ENCODE results near the gene NAPG. TPM values are rescaled to one million over a fixed set of nuclear protein-coding genes. Genes with fewer than 3 reads are reported as not detected.

The NAPG gene
- total RNA-seq, 4 donors from 2014 or later, result 27.1 to 34.7 (median 31.0) TPM

DNA sequence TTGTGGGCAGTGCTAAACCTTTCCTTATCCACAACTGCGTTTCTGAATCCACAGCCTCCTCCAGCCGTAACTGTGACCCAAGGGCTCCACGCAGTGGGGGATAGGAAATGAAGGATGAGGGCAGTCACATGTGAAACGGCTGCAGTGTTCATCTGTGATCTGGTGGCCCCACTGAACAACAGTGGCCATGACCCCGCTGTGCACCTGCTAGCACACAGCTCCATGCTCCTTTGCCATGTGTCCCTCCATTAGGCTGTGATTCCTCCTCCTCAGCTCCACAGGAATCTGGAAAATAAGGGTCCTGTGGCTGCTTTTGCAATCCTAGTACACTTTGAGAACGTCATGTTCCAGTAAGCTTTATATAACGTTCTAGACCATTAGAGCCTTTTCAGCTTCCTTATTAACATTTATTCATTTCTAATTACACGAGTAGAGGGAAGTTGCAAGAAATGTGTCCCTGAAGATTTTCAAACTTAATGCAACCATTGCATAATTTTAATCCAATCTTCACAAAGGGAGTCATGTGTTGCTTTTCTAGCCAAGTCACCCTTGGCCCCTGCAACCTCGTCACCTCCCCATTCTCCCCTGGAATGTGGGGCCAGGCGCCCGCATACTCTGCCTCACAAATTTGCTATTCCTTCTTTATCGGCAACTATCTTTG is 7.1 kb upstream of the NAPG start:
- H3K4me1 ChIP-seq, result peaks cover 0 to 53% (median 29%) of the 10 kb centered on the region in 3 donors
- WGBS, 2 donors, result 46 to 55% methylated on average over 12 of the region's 12 CpGs
- no peaks in the 10 kb centered on the region for H3K27me3 ChIP-seq
- H3K36me3 ChIP-seq, result no peaks in the 10 kb centered on the region
- H3K27ac ChIP-seq, result peak overlapping the region; percentile 50 to 81 (median 74)
- no peak for TF ChIP-seq POLR2A (IDR thresholded peaks at IDR 0.05)
- TF ChIP-seq, protein P1, sequence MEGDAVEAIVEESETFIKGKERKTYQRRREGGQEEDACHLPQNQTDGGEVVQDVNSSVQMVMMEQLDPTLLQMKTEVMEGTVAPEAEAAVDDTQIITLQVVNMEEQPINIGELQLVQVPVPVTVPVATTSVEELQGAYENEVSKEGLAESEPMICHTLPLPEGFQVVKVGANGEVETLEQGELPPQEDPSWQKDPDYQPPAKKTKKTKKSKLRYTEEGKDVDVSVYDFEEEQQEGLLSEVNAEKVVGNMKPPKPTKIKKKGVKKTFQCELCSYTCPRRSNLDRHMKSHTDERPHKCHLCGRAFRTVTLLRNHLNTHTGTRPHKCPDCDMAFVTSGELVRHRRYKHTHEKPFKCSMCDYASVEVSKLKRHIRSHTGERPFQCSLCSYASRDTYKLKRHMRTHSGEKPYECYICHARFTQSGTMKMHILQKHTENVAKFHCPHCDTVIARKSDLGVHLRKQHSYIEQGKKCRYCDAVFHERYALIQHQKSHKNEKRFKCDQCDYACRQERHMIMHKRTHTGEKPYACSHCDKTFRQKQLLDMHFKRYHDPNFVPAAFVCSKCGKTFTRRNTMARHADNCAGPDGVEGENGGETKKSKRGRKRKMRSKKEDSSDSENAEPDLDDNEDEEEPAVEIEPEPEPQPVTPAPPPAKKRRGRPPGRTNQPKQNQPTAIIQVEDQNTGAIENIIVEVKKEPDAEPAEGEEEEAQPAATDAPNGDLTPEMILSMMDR (IDR thresholded peaks at IDR 0.05), result peak in 2 of 6 experiments; percentile 12 to 16
- no peak for DNase-seq
- no peaks in the 10 kb centered on the region for H3K9me3 ChIP-seq
- intact Hi-C loops (cut with DNase I), result no loop called here
- no peak overlapping the region for H3K4me3 ChIP-seq

DNA sequence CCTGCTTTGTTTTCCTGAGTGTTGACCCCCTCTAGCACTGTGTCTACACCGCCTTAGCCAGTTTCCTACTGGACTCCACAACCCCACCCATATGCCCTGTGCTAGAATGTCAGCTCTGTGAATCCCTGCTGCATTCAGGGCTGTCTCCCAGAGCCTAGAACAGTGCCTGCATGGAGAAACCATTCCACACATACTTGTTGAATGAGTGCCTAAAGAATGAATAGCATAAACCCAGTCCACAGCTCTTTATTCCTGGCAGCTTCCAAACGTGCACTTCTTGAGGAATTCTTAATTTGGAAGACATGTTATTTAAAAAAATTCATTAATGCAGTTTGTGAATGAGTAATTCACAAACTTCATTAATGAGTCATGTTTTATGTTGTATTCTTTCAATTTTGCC is 6.5 kb upstream of the NAPG start:
- Histone ChIP-seq H3K36me3 (no peaks in the 10 kb centered on the region), H3K27me3 (no peaks in the 10 kb centered on the region), H3K4me1 (peaks cover 0 to 46% (median 23%) of the 10 kb centered on the region in 3 donors), H3K9me3 (no peaks in the 10 kb centered on the region), H3K4me3 (no peak overlapping the region), H3K27ac (peak overlapping the region; percentile 50 to 81 (median 72))
- intact Hi-C loops (cut with DNase I), result no loop called here
- no peak for TF ChIP-seq POLR2A (IDR thresholded peaks at IDR 0.05)
- TF ChIP-seq, protein P1 (IDR thresholded peaks at IDR 0.05), result no peak
- no peak for DNase-seq
- 24 to 50% methylated on average over 2 of the region's 2 CpGs for WGBS, 2 donors

DNA sequence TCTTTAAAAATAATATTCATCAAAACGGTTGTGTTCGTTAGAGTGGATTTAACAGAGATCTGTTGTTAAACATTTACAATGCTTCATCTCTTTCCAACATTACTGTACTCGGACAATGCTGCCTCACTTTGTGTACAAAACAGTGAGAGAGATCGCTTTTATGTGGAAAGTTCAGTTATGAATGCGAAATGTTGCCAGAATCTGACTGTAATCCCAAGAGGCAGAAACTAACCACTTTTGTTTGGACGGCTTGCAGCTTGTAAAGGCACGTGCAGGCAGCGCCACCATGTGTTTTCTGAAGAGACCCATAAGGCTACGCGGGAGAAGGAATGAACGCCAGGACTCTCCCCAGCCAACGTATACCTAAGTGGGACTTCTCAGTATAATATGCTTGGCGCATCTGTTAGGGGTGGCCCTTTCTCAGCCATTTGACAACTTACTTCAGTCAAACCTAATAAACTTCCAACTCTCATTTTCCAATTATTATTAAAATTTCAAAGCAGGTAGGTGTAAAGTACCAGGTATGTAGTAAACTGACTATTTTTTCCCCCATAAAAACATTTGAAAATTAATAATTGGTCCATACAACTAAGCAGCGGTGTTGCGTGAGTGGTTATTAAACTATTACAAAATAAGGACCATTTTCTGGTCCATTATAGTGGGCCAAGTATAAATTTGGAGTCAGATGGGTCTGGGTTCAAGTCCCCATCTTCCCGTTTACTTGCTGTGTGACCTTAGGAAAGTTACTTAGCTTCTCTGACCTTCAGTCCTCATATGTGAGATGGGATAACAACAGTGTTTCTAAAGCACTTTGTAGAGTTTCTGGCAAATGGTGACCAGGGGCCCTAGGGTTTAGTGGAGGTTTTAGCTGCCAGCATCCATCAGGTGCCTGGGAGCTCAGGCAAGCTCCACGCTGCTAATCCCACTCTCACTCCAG is 5.6 kb upstream of the NAPG start:
- peaks cover 0 to 46% (median 24%) of the 10 kb centered on the region in 3 donors for H3K4me1 ChIP-seq
- intact Hi-C loops (cut with DNase I), result no loop called here
- WGBS, 2 donors, result 19% methylated on average over 17 of the region's 17 CpGs
- H3K4me3 ChIP-seq, result peak overlapping the region in 1 of 4 donors; percentile 36
- H3K36me3 ChIP-seq, result no peaks in the 10 kb centered on the region
- H3K27me3 ChIP-seq, result no peaks in the 10 kb centered on the region
- no peak for TF ChIP-seq POLR2A (IDR thresholded peaks at IDR 0.05)
- TF ChIP-seq, protein P1 (IDR thresholded peaks at IDR 0.05), result peak; percentile 43 to 87 (median 78)
- DNase-seq, result no peak
- no peaks in the 10 kb centered on the region for H3K9me3 ChIP-seq
- peak overlapping the region in 3 of 4 donors; percentile 67 to 81 (median 78) for H3K27ac ChIP-seq

DNA sequence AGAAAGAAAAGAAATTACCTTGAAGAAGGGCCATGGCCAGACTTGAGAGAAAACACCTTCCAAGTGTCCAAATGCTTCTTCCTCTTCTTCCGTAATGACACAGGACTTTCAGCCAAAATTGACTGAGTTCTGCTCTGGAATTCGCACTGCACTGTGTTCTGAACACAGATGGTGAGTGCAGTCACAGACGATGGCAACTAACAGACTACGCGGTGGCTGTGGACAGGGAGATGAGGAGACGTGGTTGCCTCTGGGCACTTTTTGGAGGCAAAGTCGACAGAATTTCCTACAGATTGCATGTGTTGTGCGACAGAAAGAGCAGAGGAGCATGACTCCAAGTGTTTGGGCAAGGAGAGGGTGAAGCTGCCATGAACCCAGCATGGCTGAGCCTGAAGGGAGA is 4.3 kb upstream of the NAPG start:
- Histone ChIP-seq H3K36me3 (no peaks in the 10 kb centered on the region), H3K9me3 (no peaks in the 10 kb centered on the region), H3K4me1 (peaks cover 0 to 40% (median 23%) of the 10 kb centered on the region in 3 donors), H3K4me3 (no peak overlapping the region), H3K27me3 (no peaks in the 10 kb centered on the region), H3K27ac (no peak overlapping the region)
- intact Hi-C loops (cut with DNase I), result no loop called here
- WGBS, 2 donors, result 85 to 87% methylated on average over 4 to 8 of the region's 8 CpGs
- no peak for TF ChIP-seq POLR2A (IDR thresholded peaks at IDR 0.05)
- TF ChIP-seq, protein P1 (IDR thresholded peaks at IDR 0.05), result no peak
- no peak for DNase-seq

DNA sequence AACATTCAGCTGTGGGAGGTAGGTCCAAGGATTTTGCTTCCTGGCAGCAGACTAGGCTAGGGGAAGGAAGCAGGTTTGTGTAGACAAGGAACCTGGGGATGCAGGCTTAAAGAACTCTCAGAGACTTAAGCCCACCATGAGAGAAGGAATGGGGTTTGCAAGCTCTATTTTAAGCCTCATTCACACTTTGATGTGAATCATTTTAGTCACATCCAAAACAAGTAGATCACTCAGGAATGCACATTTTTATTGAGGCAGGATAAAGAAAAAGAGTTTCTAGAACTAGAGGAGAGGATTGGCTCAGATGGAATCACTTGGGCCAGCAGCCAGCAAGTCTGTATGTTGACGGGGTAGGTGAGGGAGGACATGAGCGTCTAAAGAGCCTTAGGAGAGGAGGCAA is 3.3 kb upstream of the NAPG start:
- 86 to 96% methylated on average over 2 of the region's 2 CpGs for whole genome bisulfite sequencing, 2 donors
- Histone ChIP-seq H3K4me3 (no peak overlapping the region), H3K27ac (no peak overlapping the region), H3K4me1 (peaks cover 4 to 50% (median 26%) of the 10 kb centered on the region in 3 donors), H3K9me3 (no peaks in the 10 kb centered on the region), H3K27me3 (no peaks in the 10 kb centered on the region), H3K36me3 (no peaks in the 10 kb centered on the region)
- intact Hi-C loops (cut with DNase I), result no loop called here
- no peak for DNase-seq
- no peak for TF ChIP-seq POLR2A (IDR thresholded peaks at IDR 0.05)
- TF ChIP-seq, protein P1 (IDR thresholded peaks at IDR 0.05), result no peak
